HUES64 (cell line): ENCODE measurements around the gene AEN.
"Not testable (repeated sequence)": the region's sequence is repeated elsewhere in the genome, so short reads cannot be mapped to it uniquely, and the experiment has no call there.

Source experiments
- H3K27ac ChIP-seq: 2 replicates; pipeline ENCODE4 v1.7.0; 2013; ENCODE audit warnings: low read depth, low read length, inconsistent platforms
- H3K27me3 ChIP-seq: 2 replicates; pipeline ENCODE4 v1.6.1; 2013; ENCODE audit warnings: mild to moderate bottlenecking, low read length; ENCODE audit not compliant: insufficient read depth
- H3K36me3 ChIP-seq: 2 replicates; pipeline ENCODE4 v1.6.1; 2013; ENCODE audit warnings: mild to moderate bottlenecking, low read length; ENCODE audit not compliant: insufficient read depth
- H3K4me1 ChIP-seq: 2 replicates; pipeline ENCODE4 v1.6.1; 2013; ENCODE audit warnings: mild to moderate bottlenecking, low read length, moderate library complexity; ENCODE audit not compliant: insufficient read depth
- H3K4me3 ChIP-seq: 2 replicates; pipeline ENCODE4 v1.5.1; 2013; ENCODE audit warnings: mild to moderate bottlenecking, low read length, moderate library complexity
- H3K9ac ChIP-seq: 2 replicates; pipeline ENCODE4 v1.6.1; 2013; ENCODE audit warnings: mild to moderate bottlenecking, low read depth, low read length
- H3K9me3 ChIP-seq: 2 replicates; pipeline ENCODE4 v1.6.1; 2013; ENCODE audit warnings: low read depth, low read length; ENCODE audit not compliant: insufficient read depth
- WGBS: fragments of 150-250, 120-280 bp; methylation state at CpG from one replicate; pipeline ENCODE4 v1.1.7; 2013; ENCODE audit warnings: missing lambda C conversion rate; 5-methylcytosine and 5-hydroxymethylcytosine counted together

Gene AEN

GRCh38 chr15:88624971-88625490 is 3.9 kb downstream of the AEN start:
- H3K4me1 ChIP-seq, result peaks cover 33% of the 10 kb centered on the region
- no peaks in the 10 kb centered on the region for H3K9me3 ChIP-seq
- peaks cover 66% of the 10 kb centered on the region for H3K36me3 ChIP-seq
- H3K4me3 ChIP-seq, result no peak overlapping the region
- H3K27me3 ChIP-seq, result no peaks in the 10 kb centered on the region
- no peak overlapping the region for H3K9ac ChIP-seq
- 82% methylated on average over 9 of the region's 9 CpGs for WGBS
- H3K27ac ChIP-seq, result no peak overlapping the region

DNA sequence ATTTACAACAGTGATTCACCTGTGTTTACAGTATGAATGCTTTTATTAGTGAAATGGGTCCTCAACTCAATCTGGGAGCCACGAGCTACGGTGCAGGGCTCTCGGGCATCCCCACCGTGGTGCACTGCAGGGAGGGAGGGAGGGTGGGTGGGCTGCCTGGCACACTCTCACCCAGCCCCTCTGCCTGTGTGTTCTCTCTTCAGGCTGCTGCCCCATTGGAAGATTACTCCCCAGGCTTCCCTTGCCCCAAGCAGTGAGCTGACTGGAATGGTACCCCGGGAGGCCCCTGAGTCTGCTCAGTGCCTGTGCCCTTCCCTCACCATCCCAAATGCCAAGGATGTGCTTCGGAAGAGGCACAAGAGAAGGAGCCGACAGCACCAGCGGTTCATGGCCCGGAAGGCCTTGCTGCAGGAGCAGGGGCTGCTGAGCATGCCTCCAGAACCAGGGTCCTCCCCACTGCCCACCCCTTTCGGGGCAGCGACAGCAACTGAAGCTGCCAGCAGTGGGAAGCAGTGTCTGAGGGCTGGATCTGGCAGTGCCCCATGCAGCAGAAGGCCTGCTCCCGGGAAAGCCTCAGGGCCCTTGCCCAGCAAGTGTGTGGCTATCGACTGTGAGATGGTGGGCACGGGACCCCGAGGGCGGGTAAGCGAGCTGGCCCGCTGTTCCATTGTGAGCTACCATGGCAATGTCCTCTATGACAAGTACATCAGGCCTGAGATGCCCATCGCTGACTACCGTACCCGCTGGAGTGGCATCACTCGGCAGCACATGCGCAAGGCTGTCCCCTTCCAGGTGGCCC is 5.0 kb downstream of the AEN start:
- no peak overlapping the region for H3K27ac ChIP-seq
- peaks cover 27% of the 10 kb centered on the region for H3K4me1 ChIP-seq
- H3K36me3 ChIP-seq, result peaks cover 77% of the 10 kb centered on the region
- H3K27me3 ChIP-seq, result no peaks in the 10 kb centered on the region
- no peak overlapping the region for H3K4me3 ChIP-seq
- H3K9me3 ChIP-seq, result no peaks in the 10 kb centered on the region
- 96% methylated on average over 20 of the region's 23 CpGs for WGBS
- no peak overlapping the region for H3K9ac ChIP-seq

GRCh38 chr15:88627463-88627862 is 6.3 kb downstream of the AEN start:
- Histone ChIP-seq H3K36me3 (peaks cover 90% of the 10 kb centered on the region), H3K4me3 (no peak overlapping the region), H3K9me3 (no peaks in the 10 kb centered on the region), H3K9ac (no peak overlapping the region), H3K27ac (no peak overlapping the region), H3K27me3 (no peaks in the 10 kb centered on the region), H3K4me1 (peaks cover 27% of the 10 kb centered on the region)
- 83% methylated on average over 1 of the region's 1 CpG for WGBS

DNA sequence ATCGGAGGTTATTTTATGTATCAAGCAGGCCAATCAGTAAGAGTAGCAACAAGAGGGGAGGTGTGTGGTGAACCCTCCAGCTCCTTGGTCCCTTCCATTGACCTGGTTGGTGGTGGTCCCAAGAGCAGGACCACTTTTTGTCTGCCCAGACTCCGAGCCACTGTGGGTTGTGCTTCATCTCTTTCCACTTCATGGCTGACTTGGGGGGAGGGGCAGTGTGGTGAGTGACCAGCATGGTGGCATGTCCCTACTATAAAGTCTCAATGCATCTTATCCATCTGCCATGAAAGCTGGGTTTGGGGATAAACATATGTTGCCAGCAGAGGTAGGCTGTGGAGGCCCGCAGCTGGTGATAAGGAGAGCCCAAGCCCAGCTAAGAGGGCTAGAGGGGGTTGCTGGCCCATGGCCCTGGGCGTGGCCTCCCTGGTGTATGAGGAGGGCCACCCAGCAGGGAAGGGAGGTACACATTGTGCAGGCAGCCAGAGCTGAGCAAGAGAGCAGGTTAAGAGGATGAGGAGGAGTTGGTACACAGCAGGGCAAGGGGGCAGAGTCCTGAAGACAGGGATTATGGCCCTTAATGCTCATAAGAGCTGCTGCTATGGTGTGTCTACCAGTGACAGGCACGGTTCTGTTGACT is 7.0 kb downstream of the AEN start:
- H3K9ac ChIP-seq, result no peak overlapping the region
- 93% methylated on average over 5 of the region's 5 CpGs for WGBS
- H3K27ac ChIP-seq, result no peak overlapping the region
- peaks cover 22% of the 10 kb centered on the region for H3K4me1 ChIP-seq
- no peak overlapping the region for H3K4me3 ChIP-seq
- peaks cover 94% of the 10 kb centered on the region for H3K36me3 ChIP-seq
- H3K9me3 ChIP-seq, result no peaks in the 10 kb centered on the region
- H3K27me3 ChIP-seq, result no peaks in the 10 kb centered on the region

GRCh38 chr15:88629071-88629470 is 7.9 kb downstream of the AEN start:
- Histone ChIP-seq H3K4me1 (peaks cover 12% of the 10 kb centered on the region), H3K36me3 (peaks cover 87% of the 10 kb centered on the region)

GRCh38 chr15:88630141-88630721 is 9.1 kb downstream of the AEN start:
- WGBS, result 89% methylated on average over 9 of the region's 9 CpGs
- Histone ChIP-seq H3K36me3 (peaks cover 89% of the 10 kb centered on the region), H3K4me1 (0 out of 2 replicates have a peak, but pooled peaks cover 3% of the 10 kb centered on the region), H3K9ac (no peak overlapping the region), H3K27me3 (no peaks in the 10 kb centered on the region), H3K4me3 (no peak overlapping the region), H3K27ac (no peak overlapping the region), H3K9me3 (no peaks in the 10 kb centered on the region)

More at GRCh38 chr15:88629071-88629470, 7.9 kb downstream of the AEN start:
- 97% methylated on average over 15 of the region's 16 CpGs for WGBS
- Histone ChIP-seq H3K9me3 (no peaks in the 10 kb centered on the region), H3K27me3 (no peaks in the 10 kb centered on the region), H3K9ac (no peak overlapping the region), H3K4me3 (no peak overlapping the region), H3K27ac (no peak overlapping the region)

DNA sequence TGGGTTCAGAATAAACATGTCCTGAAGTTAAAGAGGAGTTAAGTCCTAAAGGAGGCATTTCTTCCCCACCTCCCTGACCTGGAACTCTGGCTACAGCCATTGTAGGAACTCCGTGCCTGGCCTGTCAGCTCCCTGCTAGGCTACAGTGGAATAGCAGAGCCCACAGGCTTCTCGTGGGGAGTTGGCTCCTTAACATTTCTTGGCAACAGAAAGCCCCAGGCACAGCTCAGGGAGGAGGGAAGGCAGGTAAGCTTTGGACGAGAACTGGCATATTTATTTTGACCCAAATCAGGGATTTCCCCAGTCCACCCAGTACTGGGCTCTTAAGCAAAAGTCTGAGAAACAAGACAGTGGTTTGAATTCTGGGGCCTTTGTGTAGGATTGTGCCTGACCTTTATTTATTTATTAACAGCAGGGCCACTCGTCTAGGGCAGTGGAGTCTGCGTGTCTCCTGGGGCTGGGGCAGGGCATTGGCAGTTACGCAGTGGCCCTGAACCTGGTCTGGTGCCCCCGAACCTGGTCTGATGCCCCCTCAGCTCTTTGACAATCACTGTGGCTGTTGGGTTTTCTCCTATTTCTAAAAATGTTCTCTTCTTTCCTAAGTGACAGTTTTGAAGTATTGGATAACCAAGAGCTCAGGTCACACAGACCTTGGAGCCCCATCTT is 9.8 kb downstream of the AEN start:
- H3K4me1 ChIP-seq, result 0 out of 2 replicates have a peak, but pooled peaks cover 3% of the 10 kb centered on the region
- 91% methylated on average over 7 of the region's 7 CpGs for WGBS

DNA sequence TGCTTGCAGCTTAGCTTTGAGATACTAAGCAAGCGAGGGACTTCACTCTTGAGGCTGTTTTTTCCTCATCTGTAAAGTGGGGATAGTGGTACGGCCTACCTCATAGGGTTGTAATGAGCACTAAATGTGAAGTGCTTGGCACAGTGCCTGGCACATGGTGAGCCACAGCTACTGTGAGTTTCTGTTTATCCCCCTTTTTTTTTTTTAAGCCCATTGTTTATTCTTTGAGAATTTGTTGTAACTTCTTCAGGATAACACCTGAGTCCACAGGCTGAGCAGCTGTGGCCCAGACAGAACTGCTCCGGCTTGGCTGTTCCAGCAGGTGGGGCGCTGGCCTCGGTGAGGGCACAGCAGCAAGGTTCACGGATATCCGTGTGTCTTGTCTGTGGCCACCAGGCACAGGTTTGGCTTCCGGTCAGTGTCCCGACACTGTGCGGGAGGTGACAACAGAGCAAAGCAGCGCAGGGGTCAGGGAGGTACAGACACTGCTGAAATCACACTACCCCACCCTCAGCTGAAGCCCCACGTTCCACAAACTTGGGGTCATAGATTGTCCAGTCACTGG is 10.4 kb downstream of the AEN start:
- WGBS, result 94% methylated on average over 12 of the region's 12 CpGs
- H3K27ac ChIP-seq, result no peak overlapping the region
- H3K36me3 ChIP-seq, result peaks cover 81% of the 10 kb centered on the region

More for the DNA sequence above, 9.8 kb downstream of the AEN start:
- Histone ChIP-seq H3K36me3 (peaks cover 87% of the 10 kb centered on the region), H3K27me3 (no peaks in the 10 kb centered on the region), H3K9ac (no peak overlapping the region), H3K9me3 (no peaks in the 10 kb centered on the region), H3K27ac (no peak overlapping the region), H3K4me3 (no peak overlapping the region)

DNA sequence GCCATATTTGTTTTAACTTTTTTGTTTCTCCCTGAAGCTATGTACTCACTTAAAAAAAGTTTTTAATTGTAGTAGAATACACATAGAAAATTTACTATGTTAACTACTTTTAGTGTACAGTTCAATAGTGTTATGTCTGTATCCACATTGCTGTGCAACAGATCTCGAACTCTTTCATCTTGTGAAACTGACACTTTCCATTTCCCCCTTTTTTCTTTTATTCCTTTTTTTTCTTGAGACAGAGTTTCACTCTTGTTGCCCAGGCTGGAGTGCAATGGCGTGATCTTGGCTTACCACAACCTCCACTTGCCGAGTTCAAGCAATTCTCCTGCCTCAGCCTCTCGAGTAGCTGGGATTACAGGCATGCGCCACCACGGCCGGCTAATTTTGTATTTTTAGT is 11.7 kb downstream of the AEN start:
- not testable (repeated sequence) for H3K27ac ChIP-seq

More for the DNA sequence above, 10.4 kb downstream of the AEN start:
- Histone ChIP-seq H3K4me3 (no peak overlapping the region), H3K4me1 (peaks cover 8% of the 10 kb centered on the region; the same call in 1 of the 2 replicates), H3K9ac (no peak overlapping the region), H3K27me3 (no peaks in the 10 kb centered on the region), H3K9me3 (no peaks in the 10 kb centered on the region)

DNA sequence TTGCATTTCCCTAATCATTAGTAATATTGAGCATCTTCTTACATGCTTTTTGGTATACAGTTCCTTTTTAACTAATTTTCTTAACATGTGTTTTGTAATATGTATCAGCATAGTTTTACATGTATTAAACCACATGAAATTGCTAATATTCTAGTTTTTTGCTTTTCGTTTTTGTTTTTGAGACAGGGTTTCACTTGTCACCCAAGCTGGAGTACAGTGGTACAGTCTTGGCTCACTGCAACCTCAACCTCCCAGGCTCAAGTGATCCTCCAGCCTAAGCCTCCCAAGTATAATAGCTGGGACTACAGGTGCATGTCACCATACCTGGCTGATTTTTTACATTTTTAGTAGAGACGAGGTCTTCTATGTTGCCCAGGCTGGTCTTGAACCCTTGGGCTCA is 13.3 kb downstream of the AEN start:
- WGBS, result over 99% methylated on average over 2 of the region's 2 CpGs
- no peak overlapping the region for H3K27ac ChIP-seq
- H3K4me3 ChIP-seq, result no peak overlapping the region
- H3K9me3 ChIP-seq, result no peaks in the 10 kb centered on the region
- no peaks in the 10 kb centered on the region for H3K27me3 ChIP-seq
- H3K4me1 ChIP-seq, result peaks cover 20% of the 10 kb centered on the region
- H3K9ac ChIP-seq, result no peak overlapping the region
- peaks cover 52% of the 10 kb centered on the region for H3K36me3 ChIP-seq

More for the DNA sequence above, 11.7 kb downstream of the AEN start:
- not testable (repeated sequence) for H3K27me3 ChIP-seq, H3K4me3 ChIP-seq, H3K4me1 ChIP-seq, H3K9me3 ChIP-seq, H3K9ac ChIP-seq
- H3K36me3 ChIP-seq, result peaks cover 69% of the 10 kb centered on the region
- WGBS, result 88% methylated on average over 7 of the region's 7 CpGs
